GM18861 (cell line): ENCODE results near the gene CCDC30.

Source experiments
- ATAC-seq: cut with Tn5 transposase; IDR thresholded peaks from one replicate; pipeline ENCODE4 v1.9.1; 2021; ENCODE audit not compliant: unreplicated experiment

CCDC30 gene

GRCh38 chr1:42690477-42691156 lies 227.5 kb downstream of the CCDC30 start:
- no peak for ATAC-seq

- no peak for ATAC-seq
Measured at GRCh38 chr1:42691157-42691498, 228.0 kb downstream of the CCDC30 start.

- ATAC-seq: no peak
Measured at GRCh38 chr1:42692461-42692860, 229.4 kb downstream of the CCDC30 start.

GRCh38 chr1:42692911-42693310 lies 229.8 kb downstream of the CCDC30 start:
- no peak for ATAC-seq

- no peak for ATAC-seq
Measured at GRCh38 chr1:42698081-42698813, 235.2 kb downstream of the CCDC30 start.

- ATAC-seq: no peak
Measured at GRCh38 chr1:42700006-42700405, 236.9 kb downstream of the CCDC30 start.

GRCh38 chr1:42703888-42704464 lies 240.9 kb downstream of the CCDC30 start:
- no peak for ATAC-seq
